H9 (cell line): ENCODE data around the gene MIGA1. TPM values are rescaled to one million over a fixed set of nuclear protein-coding genes. Genes with fewer than 3 reads are reported as not detected.

Experiments
- DNase-seq: peaks from one replicate; pipeline ENCODE4 v3.0.0-alpha.2; 2017
- H2AFZ ChIP-seq: one replicate; pipeline ENCODE4 v1.6.1; 2013; ENCODE audit warnings: mild to moderate bottlenecking, low read length, control low read depth, moderate library complexity
- H2AK5ac ChIP-seq: 2 replicates; pipeline ENCODE4 v1.6.1; 2013; ENCODE audit warnings: low read length, control low read depth, mixed read lengths; ENCODE audit not compliant: insufficient read length
- H2BK120ac ChIP-seq: one replicate; pipeline ENCODE4 v1.6.1; 2013; ENCODE audit warnings: low read depth, mild to moderate bottlenecking, low read length, control low read depth, inconsistent platforms; ENCODE audit not compliant: poor library complexity, severe bottlenecking
- H2BK12ac ChIP-seq: 2 replicates; pipeline ENCODE4 v1.6.1; 2013; ENCODE audit warnings: low read length, control low read depth, mixed read lengths, low read depth; ENCODE audit not compliant: insufficient read length
- H2BK15ac ChIP-seq: 2 replicates; pipeline ENCODE4 v1.6.1; 2013; ENCODE audit warnings: low read depth, low read length, control low read depth
- H2BK20ac ChIP-seq: one replicate; pipeline ENCODE4 v1.6.1; 2013; ENCODE audit warnings: low read depth, mild to moderate bottlenecking, low read length, control low read depth, inconsistent platforms; ENCODE audit not compliant: poor library complexity, severe bottlenecking
- H2BK5ac ChIP-seq: 2 replicates; pipeline ENCODE4 v1.6.1; 2013; ENCODE audit warnings: low read length, control low read depth, mixed read lengths; ENCODE audit not compliant: insufficient read length
- H3K14ac ChIP-seq: 2 replicates; pipeline ENCODE4 v1.6.1; 2013; ENCODE audit warnings: low read length, control low read depth; ENCODE audit not compliant: insufficient read depth
- H3K18ac ChIP-seq: 2 replicates; pipeline ENCODE4 v1.6.1; 2013; ENCODE audit warnings: low read depth, mild to moderate bottlenecking, mixed read lengths, low read length, control low read depth; ENCODE audit not compliant: insufficient read length
- H3K23ac ChIP-seq: 2 replicates; pipeline ENCODE4 v1.6.1; 2013; ENCODE audit warnings: low read length, control low read depth, mixed read lengths, low read depth; ENCODE audit not compliant: insufficient read length
- H3K23me2 ChIP-seq: 2 replicates; pipeline ENCODE4 v1.6.1; 2013; ENCODE audit warnings: low read depth, mild to moderate bottlenecking, mixed read lengths, low read length, control low read depth; ENCODE audit not compliant: insufficient read length, poor library complexity, severe bottlenecking
- H3K27ac ChIP-seq: 2 replicates; pipeline ENCODE4 v1.5.1; 2013; ENCODE audit warnings: low read length, control low read depth, mixed read lengths, low read depth; ENCODE audit not compliant: insufficient read length
- H3K27me3 ChIP-seq: 2 replicates; pipeline ENCODE4 v1.6.1; 2013; ENCODE audit warnings: low read length, control low read depth, inconsistent platforms; ENCODE audit not compliant: insufficient read depth
- H3K4ac ChIP-seq: 2 replicates; pipeline ENCODE4 v1.6.1; 2013; ENCODE audit warnings: low read depth, mild to moderate bottlenecking, control low read depth, inconsistent platforms, low read length, moderate library complexity
- H3K4me1 ChIP-seq: 2 replicates; pipeline ENCODE4 v1.6.1; 2013; ENCODE audit warnings: low read length, control low read depth, inconsistent platforms; ENCODE audit not compliant: insufficient read depth
- H3K4me2 ChIP-seq: 2 replicates; pipeline ENCODE4 v1.6.1; 2013; ENCODE audit warnings: low read length, control low read depth, mixed read lengths; ENCODE audit not compliant: insufficient read length, insufficient read depth
- H3K56ac ChIP-seq: 2 replicates; pipeline ENCODE4 v1.6.1; 2013; ENCODE audit warnings: low read depth, mild to moderate bottlenecking, mixed read lengths, low read length, control low read depth; ENCODE audit not compliant: insufficient read length
- H3K79me1 ChIP-seq: 2 replicates; pipeline ENCODE4 v1.6.1; 2013; ENCODE audit warnings: low read depth, mild to moderate bottlenecking, moderate library complexity, low read length, control low read depth, inconsistent platforms; ENCODE audit not compliant: insufficient read depth, poor library complexity, severe bottlenecking
- H3K79me2 ChIP-seq: 2 replicates; pipeline ENCODE4 v1.6.1; 2013; ENCODE audit warnings: low read length, control low read depth, inconsistent platforms; ENCODE audit not compliant: insufficient read depth
- H3K9ac ChIP-seq: 2 replicates; pipeline ENCODE4 v1.6.1; 2013; ENCODE audit warnings: low read length, control low read depth, mixed read lengths; ENCODE audit not compliant: insufficient read length; ENCODE audit errors: extremely low read depth
- H3K9me3 ChIP-seq: one replicate; pipeline ENCODE4 v1.6.1; 2013; ENCODE audit warnings: low read depth, low read length, inconsistent platforms; ENCODE audit not compliant: control insufficient read depth
- H3T11ph ChIP-seq: one replicate; pipeline ENCODE4 v1.6.1; 2013; ENCODE audit warnings: mild to moderate bottlenecking, low read length, control low read depth, inconsistent platforms
- H4K20me1 ChIP-seq: one replicate; pipeline ENCODE4 v1.6.1; 2013; ENCODE audit not compliant: control insufficient read depth, insufficient read length, insufficient read depth
- H4K5ac ChIP-seq: 2 replicates; pipeline ENCODE4 v1.6.1; 2013; ENCODE audit warnings: low read depth, mild to moderate bottlenecking, mixed read lengths, low read length, control low read depth; ENCODE audit not compliant: insufficient read length
- H4K8ac ChIP-seq: replicated peaks from 2 replicates; pipeline ENCODE4 v1.6.1; 2013; ENCODE audit warnings: low read length, control low read depth, mixed read lengths, low read depth; ENCODE audit not compliant: insufficient read length
- H4K91ac ChIP-seq: 2 replicates; pipeline ENCODE4 v1.6.1; 2013; ENCODE audit warnings: low read depth, mild to moderate bottlenecking, moderate library complexity, mixed read lengths, low read length, control low read depth; ENCODE audit not compliant: insufficient read length
- H3K27ac Mint-ChIP-seq, 3 experiments: 2 replicates in 2 of 3; 3 replicates in 1 of 3; pipeline ENCODE4 v1.8.0; 2020 to 2021; ENCODE audit warnings: mixed read lengths in 3 of 3, mild to moderate bottlenecking in 1 of 3, moderate library complexity in 1 of 3
- H3K27me3 Mint-ChIP-seq: 2 replicates; pipeline ENCODE4 v1.8.0; 2021; ENCODE audit warnings: low read depth, mild to moderate bottlenecking, moderate library complexity, mixed read lengths
- H3K36me3 Mint-ChIP-seq, 3 experiments: 2 replicates in 2 of 3; 3 replicates in 1 of 3; pipeline ENCODE4 v1.8.0; 2020 to 2021; ENCODE audit warnings: low read depth in 3 of 3, mixed read lengths in 3 of 3; ENCODE audit not compliant: insufficient read depth in 1 of 3
- H3K4me1 Mint-ChIP-seq, 2 experiments: 2 replicates each; pipeline ENCODE4 v1.8.0; 2020; ENCODE audit warnings: mixed read lengths in 2 of 2
- H3K4me3 Mint-ChIP-seq, 2 experiments: 2 replicates in 1 of 2; 3 replicates in 1 of 2; pipeline ENCODE4 v1.8.0; 2020 to 2021; ENCODE audit warnings: mild to moderate bottlenecking in 2 of 2, mixed read lengths in 2 of 2, moderate library complexity in 1 of 2
- H3K9me3 Mint-ChIP-seq, 2 experiments: 2 replicates in 1 of 2; 3 replicates in 1 of 2; pipeline ENCODE4 v1.8.0; 2020; ENCODE audit warnings: mild to moderate bottlenecking in 2 of 2, mixed read lengths in 2 of 2, moderate library complexity in 1 of 2
- WGBS: extraction: QIAGEN DNeasy Blood & Tissue Kit; methylation state at CpG from one replicate; pipeline ENCODE4 v1.1.7; 2013; ENCODE audit warnings: missing lambda C conversion rate, low lambda C conversion rate, mixed read lengths; ENCODE audit not compliant: insufficient read length; ENCODE audit errors: extremely low coverage; 5-methylcytosine and 5-hydroxymethylcytosine counted together
- total RNA-seq: library from RNA; stranded (reverse); gene quantifications from 2 replicates; pipeline ENCODE4 v1.2.1, GENCODE V29; 2021
- TF ChIP-seq, protein P1 (sequence below): fragments of 200-600 bp; sonication (generic); conservative IDR thresholded peaks from 3 replicates; pipeline ENCODE4 v1.8.0; 2021; ENCODE audit warnings: antibody characterized with exemption, mild to moderate bottlenecking

The MIGA1 gene
- total RNA-seq, 1 experiment from 2014 or later = 6.3 TPM

DNA sequence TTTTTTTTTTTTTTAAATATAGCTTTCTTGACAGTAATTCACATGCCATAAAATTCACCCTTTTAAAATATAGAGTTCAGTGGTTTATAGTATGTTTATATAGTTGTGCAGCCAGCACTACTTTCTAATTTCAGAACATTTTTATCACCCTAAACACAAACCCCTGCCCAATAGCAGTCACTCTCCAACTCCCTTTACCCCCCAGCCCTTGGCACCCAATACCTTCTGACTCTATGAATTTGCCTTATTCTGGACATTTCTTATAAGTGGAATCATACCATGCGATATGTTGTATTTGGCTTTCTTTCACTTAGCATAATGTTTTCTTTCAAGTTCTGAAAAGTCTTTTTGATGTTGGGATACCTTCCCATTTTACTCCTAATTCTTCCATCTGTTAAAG, 66.5 kb downstream of the MIGA1 start:
- Histone ChIP-seq H3K23me2 (no peaks in the 10 kb centered on the region), H2AK5ac (no peak overlapping the region), H3K27ac (no peak overlapping the region), H3K79me2 (no peaks in the 10 kb centered on the region), H2BK5ac (no peak overlapping the region), H2BK20ac (no peak overlapping the region), H3K56ac (no peak overlapping the region), H3K4me2 (no peak overlapping the region), H4K5ac (no peak overlapping the region), H2AFZ (no peak overlapping the region), H4K8ac (no peak overlapping the region), H2BK15ac (no peak overlapping the region), H3K4ac (no peak overlapping the region), H4K91ac (no peak overlapping the region), H3K23ac (no peak overlapping the region), H3K79me1 (no peaks in the 10 kb centered on the region), H3K9ac (no peak overlapping the region), H3K18ac (no peak overlapping the region), H3K27me3 (no peaks in the 10 kb centered on the region), H2BK12ac (no peak overlapping the region), H3T11ph (no peak overlapping the region), H2BK120ac (no peak overlapping the region), H3K9me3 (no peaks in the 10 kb centered on the region), H3K4me1 (no peaks in the 10 kb centered on the region; the same call in 1 of the 2 replicates), H4K20me1 (no peaks in the 10 kb centered on the region), H3K14ac (no peak overlapping the region)
- no peak for DNase-seq
- TF ChIP-seq, protein P1, sequence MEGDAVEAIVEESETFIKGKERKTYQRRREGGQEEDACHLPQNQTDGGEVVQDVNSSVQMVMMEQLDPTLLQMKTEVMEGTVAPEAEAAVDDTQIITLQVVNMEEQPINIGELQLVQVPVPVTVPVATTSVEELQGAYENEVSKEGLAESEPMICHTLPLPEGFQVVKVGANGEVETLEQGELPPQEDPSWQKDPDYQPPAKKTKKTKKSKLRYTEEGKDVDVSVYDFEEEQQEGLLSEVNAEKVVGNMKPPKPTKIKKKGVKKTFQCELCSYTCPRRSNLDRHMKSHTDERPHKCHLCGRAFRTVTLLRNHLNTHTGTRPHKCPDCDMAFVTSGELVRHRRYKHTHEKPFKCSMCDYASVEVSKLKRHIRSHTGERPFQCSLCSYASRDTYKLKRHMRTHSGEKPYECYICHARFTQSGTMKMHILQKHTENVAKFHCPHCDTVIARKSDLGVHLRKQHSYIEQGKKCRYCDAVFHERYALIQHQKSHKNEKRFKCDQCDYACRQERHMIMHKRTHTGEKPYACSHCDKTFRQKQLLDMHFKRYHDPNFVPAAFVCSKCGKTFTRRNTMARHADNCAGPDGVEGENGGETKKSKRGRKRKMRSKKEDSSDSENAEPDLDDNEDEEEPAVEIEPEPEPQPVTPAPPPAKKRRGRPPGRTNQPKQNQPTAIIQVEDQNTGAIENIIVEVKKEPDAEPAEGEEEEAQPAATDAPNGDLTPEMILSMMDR = no peak
- H3K27ac Mint-ChIP-seq = no peak overlapping the region
- H3K9me3 Mint-ChIP-seq = no peaks in the 10 kb centered on the region
- H3K36me3 Mint-ChIP-seq = no peaks in the 10 kb centered on the region
- H3K4me1 Mint-ChIP-seq = peaks cover 0 to 3% of the 10 kb centered on the region in 2 experiments; a peak in 1 of 4 replicates
- H3K4me3 Mint-ChIP-seq = no peak overlapping the region
- no peaks in the 10 kb centered on the region for H3K27me3 Mint-ChIP-seq
- no CpG with 5 or more reads among the region's 1 CpG for WGBS
